Putamen (tissue), 1 donor: Measurements from ENCODE around the gene ZNF778.

Experiments
- DNase-seq: peaks from one replicate; pipeline ENCODE4 v3.0.0-alpha.2; 2016; ENCODE audit warnings: low spot score

ZNF778 gene

DNA sequence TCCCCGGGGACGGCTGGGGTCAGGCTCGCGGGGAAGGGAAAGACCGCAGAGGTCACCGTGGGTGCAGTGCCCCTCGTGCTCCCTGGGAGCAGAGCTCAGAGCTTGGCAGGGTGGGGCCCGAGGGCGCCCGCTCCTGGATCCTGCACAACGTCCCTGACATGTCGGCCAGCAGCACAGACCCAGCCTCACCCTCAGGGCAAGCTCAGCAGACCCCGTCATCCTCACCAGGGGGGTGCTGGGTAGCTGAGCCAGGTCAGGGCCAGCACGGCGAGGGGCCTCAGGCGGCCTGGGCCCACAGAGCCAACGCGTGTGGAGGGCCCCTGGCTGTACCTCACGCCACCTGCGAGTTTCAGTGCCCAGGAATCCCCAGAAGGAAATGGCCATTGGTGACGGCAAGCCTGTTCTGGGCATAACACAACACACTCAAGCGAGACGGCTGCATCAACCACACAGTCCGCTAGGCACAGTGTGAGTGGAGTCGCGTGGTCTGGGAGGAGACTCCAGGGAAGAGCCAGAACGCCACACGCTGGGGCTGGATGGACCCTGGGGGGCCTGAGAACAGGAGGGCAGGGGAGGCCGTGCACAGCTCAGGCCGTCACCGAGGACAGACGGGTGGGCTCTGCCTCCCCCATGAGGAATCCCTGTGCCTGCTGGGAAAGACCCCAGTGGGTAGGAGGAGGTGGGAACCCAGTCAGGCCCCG, 60.3 kb downstream of the ZNF778 start:
- no peak for DNase-seq

DNA sequence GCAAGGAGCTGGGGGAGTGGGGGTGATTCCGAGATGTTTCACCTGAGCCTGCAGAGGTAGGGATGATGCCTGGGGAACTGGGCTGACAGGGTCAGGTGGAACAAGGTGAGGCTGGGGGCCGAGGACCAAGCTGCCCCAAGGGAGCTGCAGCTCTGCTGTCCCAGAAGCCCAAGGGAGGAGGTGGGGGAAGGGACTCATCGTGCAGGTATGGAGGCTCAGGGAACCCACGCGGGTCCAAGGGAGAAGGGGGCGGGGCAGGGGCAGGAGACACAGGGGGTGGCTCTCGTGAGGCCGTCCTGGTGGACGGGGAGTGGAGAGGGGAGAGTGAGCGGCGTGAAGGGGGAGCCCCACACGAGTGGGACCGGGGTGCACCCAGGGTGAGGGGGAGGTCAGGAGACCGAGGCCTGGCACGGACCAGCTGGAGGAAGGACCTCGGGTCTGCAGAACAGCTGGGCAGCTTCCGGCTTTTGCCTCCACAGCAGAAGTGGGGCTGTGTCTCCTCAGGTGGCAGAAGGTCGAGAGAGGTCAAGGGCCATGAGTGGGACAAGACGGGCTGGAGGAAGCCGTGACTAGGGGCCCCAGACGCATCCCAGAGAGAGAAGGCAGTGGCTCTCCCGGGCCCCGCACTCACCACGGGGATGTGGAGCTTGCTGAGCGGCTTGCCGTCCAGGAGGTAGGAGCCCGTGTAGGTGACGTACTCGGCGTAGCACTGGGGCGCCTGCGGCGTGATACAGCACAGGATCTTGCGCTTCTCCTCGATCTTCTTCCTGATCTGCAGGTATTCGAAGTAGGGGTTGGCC, 61.1 kb downstream of the ZNF778 start:
- DNase-seq: no peak

DNA sequence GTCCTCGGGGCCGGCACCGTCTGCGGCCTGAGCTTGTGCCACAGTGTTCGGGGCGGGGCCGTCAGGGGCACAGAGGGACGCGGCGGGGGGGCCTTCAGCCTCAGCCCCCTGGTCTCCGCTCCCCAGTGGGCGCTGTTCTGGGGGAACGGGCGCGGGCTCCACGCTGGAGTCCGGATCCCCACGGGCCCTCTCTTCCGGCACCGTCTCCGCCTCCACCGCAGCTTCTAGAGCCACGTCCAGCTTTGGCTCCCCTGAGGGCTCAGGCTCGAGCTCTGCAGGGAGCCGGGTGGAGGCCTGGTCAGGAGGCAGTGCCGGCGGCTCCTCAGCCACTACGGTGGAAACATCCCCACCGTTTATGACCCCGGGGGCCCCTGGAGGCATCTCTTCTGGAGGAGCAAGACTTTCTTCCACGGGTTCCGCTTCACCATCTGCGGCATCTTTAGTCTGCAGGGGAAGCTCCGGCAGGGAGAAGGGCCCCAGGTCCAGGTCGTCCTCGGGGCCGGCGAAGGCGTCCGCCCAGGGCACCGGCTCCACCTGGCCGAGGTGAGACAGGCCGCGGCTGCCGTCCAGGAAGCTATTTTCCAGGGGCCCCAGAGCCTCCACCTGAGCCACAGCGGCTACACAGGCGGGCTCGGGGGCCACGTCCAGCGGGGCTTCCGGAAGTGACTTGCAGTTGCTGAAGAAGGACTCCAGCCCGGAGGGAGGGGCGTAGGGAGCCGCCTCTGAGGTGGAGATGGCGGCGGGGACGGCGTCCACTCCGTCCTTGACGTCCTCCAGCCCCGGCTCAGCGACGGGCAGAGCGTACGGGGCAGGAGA, 62.4 kb downstream of the ZNF778 start:
- no peak for DNase-seq

DNA sequence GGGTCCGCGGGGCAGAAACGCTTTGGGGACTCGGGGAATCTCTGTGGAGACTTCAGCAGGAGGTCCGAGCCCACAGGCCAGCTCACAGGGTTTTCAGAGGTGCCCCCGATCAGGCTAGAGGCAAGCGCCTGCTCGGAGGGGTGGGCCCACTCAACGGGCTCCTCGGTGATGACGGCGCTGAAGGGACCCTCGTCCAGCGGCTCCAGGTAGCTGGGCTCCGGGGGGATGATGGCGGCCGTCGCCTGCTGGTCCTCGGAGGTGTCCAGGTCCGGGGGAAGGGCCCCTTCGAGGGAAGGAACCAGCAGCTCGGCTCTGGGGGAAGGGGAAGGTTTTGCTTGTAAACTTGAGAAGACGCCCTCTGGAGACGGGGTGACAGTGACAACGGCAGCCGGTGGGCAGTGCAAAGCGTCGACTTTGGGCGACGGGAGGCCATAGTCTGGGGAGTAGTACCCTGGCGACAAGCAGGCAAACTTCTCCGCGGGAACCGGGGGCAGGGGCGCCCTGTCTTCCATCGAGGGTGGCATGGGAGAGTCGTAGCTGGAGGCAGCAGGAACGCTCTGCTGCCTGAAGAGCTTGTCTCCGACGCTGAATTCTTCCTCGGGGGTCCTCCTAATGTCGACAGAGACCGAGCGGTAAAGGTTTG, 63.2 kb downstream of the ZNF778 start:
- DNase-seq: no peak

DNA sequence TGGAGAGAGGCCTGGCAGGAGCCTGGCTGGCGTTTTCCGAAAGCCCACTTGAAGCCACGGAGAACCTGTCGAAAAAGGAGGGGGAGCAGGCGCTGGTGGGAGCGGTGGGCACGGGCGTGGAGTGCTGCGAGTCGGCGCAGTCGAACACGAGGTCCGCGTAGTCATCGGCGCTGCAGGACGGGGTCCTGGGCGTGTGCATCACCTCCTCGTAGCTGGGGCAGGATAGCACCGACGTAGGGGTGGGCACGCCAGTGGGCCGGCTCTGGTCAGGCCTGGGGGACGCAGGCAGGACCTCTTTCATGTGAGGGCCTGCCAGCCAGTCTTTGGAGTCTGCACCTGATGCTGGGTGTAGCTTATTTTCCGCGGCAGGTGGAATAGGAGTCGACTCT, 63.7 kb downstream of the ZNF778 start:
- DNase-seq: no peak

- no peak for DNase-seq
These were observed 64.3 kb downstream of the ZNF778 start for GRCh38 chr16:89281829-89282228.

DNA sequence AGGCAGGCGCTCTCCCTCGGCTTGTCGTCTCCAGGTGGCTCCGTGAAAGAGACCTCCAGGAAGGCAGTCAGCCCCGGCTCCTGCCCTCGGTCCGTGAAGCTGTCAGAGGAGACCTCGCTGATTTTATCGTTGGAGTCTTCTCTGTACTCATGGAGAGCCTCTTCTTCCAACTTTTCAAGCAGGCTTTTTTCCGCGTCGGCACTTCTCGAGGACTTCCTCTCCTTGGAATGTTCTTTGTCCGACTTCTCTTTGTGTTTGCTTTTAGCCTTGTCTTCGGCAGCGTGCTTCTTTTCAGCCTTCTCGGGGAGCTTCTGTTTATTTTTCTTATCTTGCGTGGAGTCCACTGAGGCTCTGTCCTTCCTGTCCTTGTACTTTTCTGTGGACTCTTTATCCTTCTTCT, 65.0 kb downstream of the ZNF778 start:
- no peak for DNase-seq

GRCh38 chr16:89283449-89283848, 65.9 kb downstream of the ZNF778 start:
- DNase-seq: no peak

- DNase-seq: no peak
These were observed 67.9 kb downstream of the ZNF778 start for GRCh38 chr16:89285381-89285780.

DNA sequence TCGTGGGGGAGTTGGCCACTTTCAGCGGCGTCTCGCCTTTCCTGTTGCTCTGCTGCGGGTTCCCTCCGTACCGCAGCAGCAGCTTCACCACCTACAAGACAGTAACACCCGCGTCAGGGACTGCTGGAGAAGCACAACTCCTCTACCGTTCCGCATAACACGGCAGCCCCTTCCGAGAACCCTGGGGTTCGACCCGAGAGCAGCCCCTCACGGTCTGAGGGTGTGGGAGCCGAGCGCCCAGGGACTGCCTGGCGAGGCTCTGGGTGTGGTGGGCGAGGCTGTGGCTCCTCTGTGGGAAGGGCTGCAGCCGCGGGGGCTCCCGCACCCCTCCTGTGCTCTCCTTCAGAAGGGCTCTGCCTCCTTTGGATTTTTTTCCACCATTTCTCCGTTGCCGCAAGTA, 68.6 kb downstream of the ZNF778 start:
- no peak for DNase-seq
